HG02798 (cell line): Measurements from ENCODE around the gene OBSCN.

Source experiments
- ATAC-seq: cut with Tn5 transposase; IDR thresholded peaks from one replicate; pipeline ENCODE4 v1.9.1; 2021; ENCODE audit warnings: mild to moderate bottlenecking; ENCODE audit not compliant: unreplicated experiment, poor library complexity

Gene OBSCN

DNA sequence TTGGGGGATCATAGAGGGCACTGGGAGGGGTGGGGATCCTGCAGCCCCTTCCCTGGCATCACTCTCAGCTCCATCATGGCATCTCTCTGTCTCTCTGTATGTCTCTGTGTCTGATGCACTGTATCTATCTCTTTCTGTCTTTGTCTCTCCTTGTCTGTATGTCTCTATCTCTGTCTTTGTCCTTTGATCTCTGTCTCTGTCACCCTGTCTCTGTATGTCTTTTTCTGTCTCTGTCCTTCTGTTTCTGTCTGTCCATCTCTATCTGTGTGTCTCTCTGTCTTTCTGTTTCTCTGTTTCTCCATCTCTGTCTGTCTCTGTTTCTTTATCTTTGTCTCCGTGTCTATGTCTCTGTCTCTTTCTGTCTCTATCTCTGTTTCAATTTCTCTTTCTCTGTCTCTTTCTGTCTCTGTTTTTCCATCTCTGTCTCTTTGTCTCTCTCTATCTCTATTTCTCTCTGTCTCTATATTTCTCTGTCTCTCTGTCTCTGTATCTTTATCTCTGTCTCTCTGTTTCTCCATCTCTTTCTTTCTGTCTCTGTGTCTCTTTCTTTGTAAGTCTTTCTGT lies 142.4 kb downstream of the OBSCN start:
- ATAC-seq, result no peak

DNA sequence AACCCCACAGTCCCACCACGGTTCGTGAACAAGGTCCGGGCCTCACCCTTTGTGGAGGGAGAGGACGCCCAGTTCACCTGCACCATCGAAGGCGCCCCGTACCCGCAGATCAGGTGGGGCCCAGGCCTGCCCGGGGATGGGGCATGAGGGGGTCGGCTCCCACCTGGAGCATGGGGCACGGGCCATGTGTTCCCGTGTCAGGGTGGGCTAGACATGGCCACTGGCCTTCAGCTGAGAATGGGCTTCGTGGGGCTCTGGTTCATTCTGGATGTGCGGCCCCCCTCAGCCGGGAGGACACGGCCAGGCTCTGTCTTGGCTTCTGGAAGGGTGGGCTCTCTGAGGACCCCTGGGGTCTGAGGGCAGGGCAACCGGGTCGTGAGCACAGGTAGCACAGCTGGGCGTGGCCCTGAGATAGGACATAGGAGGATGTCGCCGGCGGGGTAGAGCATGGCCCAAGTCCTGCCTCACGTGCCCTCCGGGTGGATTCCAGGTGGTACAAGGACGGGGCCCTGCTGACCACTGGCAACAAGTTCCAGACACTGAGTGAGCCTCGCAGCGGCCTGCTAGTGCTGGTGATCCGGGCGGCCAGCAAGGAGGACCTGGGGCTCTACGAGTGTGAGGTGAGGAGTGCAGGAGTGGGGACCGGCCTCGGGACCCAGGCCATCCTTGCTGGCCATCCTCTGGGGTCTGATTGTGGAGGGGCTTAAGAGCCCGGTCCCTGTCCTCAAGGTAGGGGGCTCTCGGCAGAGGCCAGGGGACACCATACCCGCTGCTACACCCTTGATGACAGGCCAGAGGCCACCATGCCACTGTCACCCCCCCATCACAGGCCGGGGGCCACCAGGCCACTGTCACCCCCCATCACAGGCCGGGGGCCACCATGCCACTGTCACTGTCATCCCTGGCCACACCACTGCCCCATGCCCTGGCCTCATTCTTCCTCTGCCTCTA lies 143.3 kb downstream of the OBSCN start:
- no peak for ATAC-seq

DNA sequence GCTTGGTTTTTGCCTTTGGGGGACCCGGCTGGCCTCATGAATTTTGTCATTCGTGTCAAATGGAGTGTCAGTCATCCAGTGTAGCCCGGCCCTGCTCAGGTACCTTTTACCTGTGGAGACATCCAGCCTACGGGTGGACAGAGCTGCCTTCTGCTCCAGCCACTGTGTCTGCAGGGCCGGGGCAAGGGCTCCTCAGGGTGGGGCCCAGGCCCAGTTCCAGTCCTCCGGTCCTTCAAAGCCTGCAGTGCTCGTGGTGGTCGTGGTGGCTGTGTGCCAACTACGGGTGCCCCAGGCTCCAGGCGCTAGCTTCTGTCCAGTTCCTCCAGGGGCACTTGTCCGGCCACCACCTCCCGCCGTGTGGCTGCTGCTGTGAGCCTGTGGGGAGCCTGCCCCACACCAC lies 144.0 kb downstream of the OBSCN start:
- no peak for ATAC-seq

- ATAC-seq, result no peak
Measured at GRCh38 chr1:228352677-228353481, 145.0 kb downstream of the OBSCN start.

- ATAC-seq, result no peak
Measured at GRCh38 chr1:228353601-228354371, 145.9 kb downstream of the OBSCN start.

- no peak for ATAC-seq
Measured at GRCh38 chr1:228354390-228355320, 146.8 kb downstream of the OBSCN start.

- no peak for ATAC-seq
Measured at GRCh38 chr1:228356897-228357680, 149.2 kb downstream of the OBSCN start.

GRCh38 chr1:228358039-228358763 lies 150.4 kb downstream of the OBSCN start:
- ATAC-seq, result no peak

DNA sequence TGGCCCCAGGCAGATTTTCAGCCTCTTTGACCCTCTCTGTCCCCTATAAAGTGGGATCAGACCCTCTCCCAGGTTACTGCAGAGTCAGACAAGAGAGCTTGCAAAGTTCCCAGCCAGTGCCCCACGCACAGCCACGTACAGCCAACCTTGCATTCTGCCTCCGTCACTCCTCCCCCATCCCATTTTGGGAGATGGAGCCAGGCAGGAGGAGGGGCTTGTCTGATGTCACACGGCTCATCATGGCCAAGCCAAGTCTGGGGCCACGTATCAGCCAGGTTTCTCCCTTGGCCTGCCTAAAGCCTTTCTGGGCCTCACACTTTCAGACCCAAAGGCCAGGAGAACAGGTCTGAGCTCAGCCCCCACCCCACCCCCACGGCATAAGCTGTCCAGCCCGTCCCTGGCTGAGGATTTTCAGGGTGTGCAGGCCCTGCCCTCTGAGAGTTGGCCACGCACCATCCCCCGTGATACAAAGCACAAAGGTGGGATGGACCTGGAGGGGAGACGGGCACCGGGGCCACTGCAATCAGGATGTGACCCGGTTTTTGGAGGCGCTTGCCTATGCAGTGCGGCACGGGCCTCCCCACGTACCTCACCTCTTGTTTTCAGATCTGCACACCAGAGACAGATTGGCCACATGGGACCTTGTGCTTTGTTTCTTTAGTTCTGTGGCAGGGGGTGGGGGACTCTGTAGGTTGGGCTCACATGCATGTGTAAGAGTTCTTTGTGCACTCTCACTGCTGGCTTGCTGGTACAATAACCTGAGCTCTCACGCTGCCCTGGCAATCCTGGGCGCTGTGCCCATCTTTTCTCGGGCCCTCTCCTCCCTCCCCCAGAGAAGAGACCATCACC lies 151.1 kb downstream of the OBSCN start:
- ATAC-seq, result no peak

- no peak for ATAC-seq
Measured at GRCh38 chr1:228359613-228360532, 152.0 kb downstream of the OBSCN start.

DNA sequence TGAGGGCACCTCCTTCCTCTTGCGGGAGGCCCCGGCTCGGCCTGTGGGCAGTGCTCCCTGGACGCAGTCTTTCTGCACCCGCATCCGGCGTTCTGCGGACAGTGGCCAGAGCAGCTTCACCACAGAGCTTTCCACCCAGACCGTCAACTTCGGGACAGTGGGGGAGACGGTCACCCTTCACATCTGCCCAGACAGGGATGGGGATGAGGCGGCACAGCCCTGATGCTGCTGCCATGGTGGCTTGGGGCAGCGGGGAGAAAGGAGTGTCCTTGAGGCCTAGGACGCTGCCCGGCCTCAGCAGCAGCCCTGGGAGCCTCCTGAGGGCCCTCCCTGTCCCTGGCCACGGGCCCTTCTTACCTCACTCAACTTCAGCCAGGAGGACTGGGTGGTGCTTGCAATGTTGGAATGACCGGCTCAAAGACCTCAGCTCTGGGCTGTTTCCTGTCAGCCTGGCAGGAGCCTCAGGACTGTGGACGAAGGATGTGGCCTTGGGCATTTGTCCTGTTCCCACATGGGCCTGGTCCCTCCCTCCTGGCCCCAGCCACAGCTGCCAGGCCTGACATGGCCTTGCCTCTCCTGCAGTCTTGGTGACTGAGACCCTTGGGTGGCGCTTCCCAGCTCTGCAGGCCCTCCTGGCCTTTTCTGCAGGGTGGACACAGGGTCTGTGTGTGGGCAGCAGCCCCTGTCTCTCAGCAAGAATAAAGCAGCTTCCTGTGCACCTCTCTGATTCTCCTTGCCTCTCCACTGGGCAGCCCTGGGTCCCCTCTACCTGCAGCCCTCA lies 152.9 kb downstream of the OBSCN start:
- ATAC-seq, result no peak

- no peak for ATAC-seq
Measured at GRCh38 chr1:228361314-228362140, 153.7 kb downstream of the OBSCN start.

DNA sequence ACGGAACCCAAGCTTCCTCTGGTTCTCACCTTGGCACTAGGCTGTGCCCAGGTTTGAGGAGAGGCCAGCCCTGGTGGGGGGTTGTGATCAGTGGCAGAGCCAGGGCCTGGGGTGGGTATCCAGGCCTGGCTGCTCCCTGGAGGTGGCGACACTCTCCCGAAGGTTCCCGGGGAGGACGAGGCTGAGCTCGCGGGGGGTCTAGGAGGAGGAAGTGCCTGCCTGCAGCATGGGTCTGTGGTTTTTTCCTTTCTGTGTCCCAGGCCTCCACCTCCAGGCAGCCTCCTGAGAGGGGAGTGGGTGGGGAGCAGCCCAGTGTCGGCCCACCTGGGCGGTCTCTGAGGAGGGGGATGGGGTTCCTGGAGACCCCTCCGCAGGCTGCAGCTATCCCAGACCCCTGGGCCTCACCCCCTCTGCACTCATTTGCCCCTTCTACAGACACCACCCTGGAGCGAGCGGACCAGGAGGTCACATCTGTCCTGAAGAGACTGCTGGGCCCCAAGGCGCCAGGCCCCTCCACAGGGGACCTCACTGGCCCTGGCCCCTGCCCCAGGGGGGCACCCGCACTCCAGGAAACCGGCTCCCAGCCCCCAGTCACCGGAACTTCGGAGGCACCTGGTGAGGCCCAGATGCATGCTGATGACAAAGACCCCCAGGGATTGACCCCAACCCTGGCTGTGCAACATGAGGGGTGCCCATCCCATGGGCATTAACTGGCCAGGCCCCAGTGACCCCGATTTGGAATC lies 154.5 kb downstream of the OBSCN start:
- ATAC-seq, result no peak
